ENCODE data around the gene CREB5.

CREB5 gene

DNA sequence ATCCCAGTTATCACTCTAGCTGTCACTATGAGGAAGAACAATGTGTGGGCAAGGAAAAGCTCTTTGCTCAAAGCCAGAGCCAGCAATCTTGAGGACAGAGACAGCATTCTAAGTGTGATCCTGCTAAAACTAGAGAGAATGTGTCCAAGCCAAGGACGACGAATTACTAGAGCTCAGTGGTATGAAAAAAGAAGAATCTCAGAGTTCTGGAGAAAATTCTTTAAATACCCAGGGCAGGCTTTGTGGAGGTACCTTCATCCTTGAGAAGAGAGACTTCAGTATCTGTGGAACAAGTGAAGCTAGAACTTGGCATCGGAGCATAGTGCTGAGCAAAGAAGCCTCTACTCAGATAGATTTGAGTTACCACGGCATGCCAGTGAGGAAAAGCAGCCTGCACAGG lies 336.0 kb downstream of the CREB5 start:
- H3K9me3 ChIP-seq (ENCODE audit: control insufficient read depth, insufficient read depth, low read length) = no peaks in the 10 kb centered on the region
- no peaks in the 10 kb centered on the region for H3K36me3 ChIP-seq (ENCODE audit: insufficient read depth, low read length)
- no peak overlapping the region for H3K9ac ChIP-seq (ENCODE audit: low read depth, low read length)
- peaks cover 15% of the 10 kb centered on the region for H3K4me1 ChIP-seq (ENCODE audit: insufficient read depth, low read length)

DNA sequence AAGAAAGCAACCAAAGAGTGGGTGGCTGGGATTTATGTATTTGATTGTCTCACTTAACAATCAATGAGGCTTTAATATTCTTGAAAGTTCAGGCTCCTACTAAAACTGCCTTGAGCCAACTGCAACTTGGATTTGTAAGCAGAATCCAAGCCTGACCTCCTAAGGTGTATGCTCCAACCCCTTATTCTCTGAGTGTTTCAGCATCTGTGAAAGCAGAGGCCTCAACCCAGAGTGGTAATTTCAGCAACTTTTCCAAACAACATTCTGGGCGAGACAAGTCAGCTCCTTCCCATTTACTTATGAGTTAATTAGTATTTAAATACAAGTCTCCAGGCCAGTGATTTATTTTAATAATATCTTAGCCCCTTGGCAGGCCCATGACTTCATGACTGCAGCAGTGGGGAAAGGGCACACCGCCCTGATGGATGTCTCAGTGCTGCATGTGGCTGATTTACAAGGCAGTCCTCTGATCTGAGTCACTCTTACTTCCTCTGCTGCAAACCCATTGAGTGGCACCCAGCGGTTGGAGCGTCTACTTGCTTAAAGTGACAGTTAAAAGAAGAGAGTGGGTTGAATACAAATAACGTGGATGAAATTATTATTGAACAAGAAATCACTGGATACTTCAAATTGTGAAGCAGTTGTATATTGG lies 336.7 kb downstream of the CREB5 start:
- Histone ChIP-seq H3K4me1 (ENCODE audit: insufficient read depth, low read length) (peaks cover 15% of the 10 kb centered on the region), H3K9ac (ENCODE audit: low read depth, low read length) (no peak overlapping the region), H3K9me3 (ENCODE audit: control insufficient read depth, insufficient read depth, low read length) (no peaks in the 10 kb centered on the region), H3K36me3 (ENCODE audit: insufficient read depth, low read length) (no peaks in the 10 kb centered on the region)

DNA sequence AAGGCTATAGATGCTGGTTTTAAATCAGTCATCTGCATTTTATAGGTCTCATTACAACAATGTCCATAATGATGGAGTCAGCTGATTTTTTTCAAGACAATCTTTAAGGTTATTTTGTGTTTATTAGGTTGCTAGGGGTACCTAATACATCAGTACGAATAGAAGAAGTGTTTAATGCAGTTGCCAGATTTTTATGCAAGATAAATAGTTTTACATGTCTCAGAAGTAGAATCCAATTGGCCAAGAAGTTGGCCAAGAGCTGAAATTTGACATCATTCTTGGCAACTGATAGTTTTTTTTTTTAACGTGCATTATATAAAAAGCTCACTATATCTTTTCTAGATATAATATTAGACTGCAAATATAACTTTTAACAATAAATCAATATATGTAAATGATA lies 337.3 kb downstream of the CREB5 start:
- Histone ChIP-seq H3K4me1 (ENCODE audit: insufficient read depth, low read length) (peaks cover 15% of the 10 kb centered on the region), H3K9me3 (ENCODE audit: control insufficient read depth, insufficient read depth, low read length) (no peaks in the 10 kb centered on the region), H3K9ac (ENCODE audit: low read depth, low read length) (no peak overlapping the region), H3K36me3 (ENCODE audit: insufficient read depth, low read length) (no peaks in the 10 kb centered on the region)

DNA sequence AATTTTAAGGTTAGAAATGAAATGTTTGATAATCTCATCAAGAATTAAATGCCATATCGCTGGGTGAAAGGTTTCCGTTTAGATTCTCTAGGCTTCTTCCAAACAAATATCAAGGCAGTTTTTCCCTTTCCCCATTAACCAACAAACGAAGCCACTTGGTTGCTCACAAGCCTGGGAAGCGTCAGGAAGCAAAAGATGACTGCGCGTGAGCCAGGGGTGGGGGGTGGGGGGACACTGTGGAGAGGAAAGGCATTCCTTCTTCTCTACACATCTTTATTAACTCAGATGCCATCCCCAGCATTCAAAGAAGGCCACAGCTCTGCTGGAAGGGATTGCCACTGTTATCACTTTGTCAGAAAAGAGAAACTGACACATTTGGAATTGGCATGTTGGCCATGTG lies 338.7 kb downstream of the CREB5 start:
- Histone ChIP-seq H3K36me3 (ENCODE audit: insufficient read depth, low read length) (no peaks in the 10 kb centered on the region), H3K4me1 (ENCODE audit: insufficient read depth, low read length) (peaks cover 8% of the 10 kb centered on the region), H3K9me3 (ENCODE audit: control insufficient read depth, insufficient read depth, low read length) (no peaks in the 10 kb centered on the region), H3K9ac (ENCODE audit: low read depth, low read length) (no peak overlapping the region)

DNA sequence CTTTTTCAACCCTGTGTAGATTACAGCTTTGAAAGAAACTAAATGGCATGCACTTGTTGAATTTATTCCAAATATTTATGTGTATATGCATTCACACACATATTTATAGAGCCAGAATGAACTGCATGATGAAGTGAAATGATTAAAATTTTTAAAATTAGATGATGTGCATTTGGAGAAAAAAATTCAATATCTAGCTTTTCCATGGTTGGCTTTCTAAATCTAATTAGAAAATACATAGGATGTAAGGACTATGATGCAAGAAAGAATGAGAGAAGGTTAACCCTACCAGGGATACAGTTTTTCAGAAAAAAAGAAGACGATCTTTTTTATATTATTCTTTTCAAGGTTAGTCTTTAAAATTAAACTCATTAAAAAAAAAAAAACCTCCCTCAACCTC lies 341.3 kb downstream of the CREB5 start:
- Histone ChIP-seq H3K9ac (ENCODE audit: low read depth, low read length) (no peak overlapping the region), H3K9me3 (ENCODE audit: control insufficient read depth, insufficient read depth, low read length) (no peaks in the 10 kb centered on the region), H3K4me1 (ENCODE audit: insufficient read depth, low read length) (peaks cover 7% of the 10 kb centered on the region), H3K36me3 (ENCODE audit: insufficient read depth, low read length) (no peaks in the 10 kb centered on the region; the same call in 1 of the 2 replicates)

DNA sequence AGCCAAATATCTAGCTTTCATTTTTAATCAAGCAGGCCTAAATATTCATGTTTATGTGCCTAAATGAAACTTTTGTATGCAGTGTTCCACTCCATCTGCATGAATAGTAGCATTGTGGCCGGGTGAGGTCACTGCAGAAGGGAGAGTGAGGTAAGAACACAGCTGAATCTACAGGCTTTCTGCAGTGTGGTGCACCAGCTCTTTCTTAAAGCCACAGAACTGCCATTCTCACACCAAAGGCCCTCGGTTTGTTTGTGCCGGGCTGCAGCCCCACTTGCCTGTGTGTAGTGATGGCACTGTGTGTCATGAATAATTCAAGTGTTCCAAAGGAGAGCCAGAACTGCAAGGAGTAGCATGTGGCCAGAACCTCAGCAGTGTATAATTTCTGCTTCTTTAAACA lies 341.7 kb downstream of the CREB5 start:
- Histone ChIP-seq H3K9me3 (ENCODE audit: control insufficient read depth, insufficient read depth, low read length) (no peaks in the 10 kb centered on the region), H3K36me3 (ENCODE audit: insufficient read depth, low read length) (no peaks in the 10 kb centered on the region; the same call in 1 of the 2 replicates), H3K4me1 (ENCODE audit: insufficient read depth, low read length) (peaks cover 10% of the 10 kb centered on the region)

DNA sequence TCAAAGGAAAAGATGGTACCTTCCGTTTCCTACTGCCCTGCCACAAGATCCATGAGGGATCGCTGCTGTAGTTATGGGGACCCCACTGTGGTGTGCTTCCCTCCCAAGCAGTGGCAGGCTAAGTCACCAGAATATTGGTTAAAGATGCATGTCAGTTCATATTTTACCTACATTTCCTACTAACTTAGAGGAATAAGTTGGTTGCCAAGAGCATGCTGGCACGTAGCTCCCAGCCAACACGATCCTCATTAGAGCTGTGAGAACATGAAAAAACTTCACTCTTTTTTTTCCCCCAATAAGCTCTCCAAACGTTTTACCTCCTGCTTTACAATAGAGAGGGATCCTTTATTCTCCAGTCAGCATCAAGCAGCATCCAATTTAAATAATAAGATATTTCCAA lies 342.1 kb downstream of the CREB5 start:
- Histone ChIP-seq H3K9me3 (ENCODE audit: control insufficient read depth, insufficient read depth, low read length) (no peaks in the 10 kb centered on the region), H3K9ac (ENCODE audit: low read depth, low read length) (no peak overlapping the region), H3K4me1 (ENCODE audit: insufficient read depth, low read length) (peaks cover 13% of the 10 kb centered on the region), H3K36me3 (ENCODE audit: insufficient read depth, low read length) (no peaks in the 10 kb centered on the region; the same call in 1 of the 2 replicates)

More for the DNA sequence above, 341.7 kb downstream of the CREB5 start:
- no peak overlapping the region for H3K9ac ChIP-seq (ENCODE audit: low read depth, low read length)

DNA sequence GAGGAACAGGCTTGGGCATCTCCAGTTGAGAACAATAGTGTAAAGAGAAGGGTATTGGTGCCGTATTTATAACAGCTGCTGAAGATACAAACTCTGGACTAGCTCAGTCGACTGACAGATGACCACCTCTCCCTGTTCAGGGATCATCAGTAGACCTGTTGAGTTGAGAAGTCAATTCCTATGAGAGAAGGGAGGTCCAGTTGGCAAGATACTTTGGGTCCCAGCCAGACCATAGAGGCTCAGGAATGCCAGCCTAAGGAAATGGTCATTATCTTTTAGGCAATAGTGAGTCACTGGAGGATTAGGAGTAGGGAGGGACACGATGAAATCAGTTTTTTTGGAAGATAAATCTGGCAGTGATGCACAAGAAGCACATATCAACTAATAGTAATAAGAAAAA lies 342.9 kb downstream of the CREB5 start:
- H3K9ac ChIP-seq (ENCODE audit: low read depth, low read length) = no peak overlapping the region
- H3K4me1 ChIP-seq (ENCODE audit: insufficient read depth, low read length) = peaks cover 18% of the 10 kb centered on the region
- H3K36me3 ChIP-seq (ENCODE audit: insufficient read depth, low read length) = no peaks in the 10 kb centered on the region; the same call in 1 of the 2 replicates
- no peaks in the 10 kb centered on the region for H3K9me3 ChIP-seq (ENCODE audit: control insufficient read depth, insufficient read depth, low read length)

DNA sequence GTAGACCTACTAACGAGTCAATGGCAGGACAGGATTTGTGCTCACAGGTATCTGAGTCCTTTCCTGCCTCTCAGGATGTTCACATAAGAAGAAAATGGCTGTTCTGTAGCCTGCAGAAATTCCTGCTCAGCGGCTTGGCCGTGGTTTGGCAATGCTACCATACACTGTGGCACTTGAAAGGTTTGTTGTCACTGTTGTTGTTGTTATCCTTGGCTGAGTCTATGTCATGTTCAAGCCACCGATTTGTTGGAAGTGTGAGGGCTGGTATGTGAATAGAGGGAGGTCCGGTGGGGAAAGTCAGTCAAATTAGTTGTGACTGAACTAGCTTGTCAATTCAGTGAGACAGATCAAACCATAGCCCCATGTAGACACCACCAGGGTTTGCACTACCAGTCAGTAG lies 345.9 kb downstream of the CREB5 start:
- Histone ChIP-seq H3K9me3 (ENCODE audit: control insufficient read depth, insufficient read depth, low read length) (no peaks in the 10 kb centered on the region), H3K36me3 (ENCODE audit: insufficient read depth, low read length) (no peaks in the 10 kb centered on the region; the same call in 1 of the 2 replicates), H3K4me1 (ENCODE audit: insufficient read depth, low read length) (peaks cover 11% of the 10 kb centered on the region; the same call in 1 of the 2 replicates), H3K9ac (ENCODE audit: low read depth, low read length) (no peak overlapping the region)

DNA sequence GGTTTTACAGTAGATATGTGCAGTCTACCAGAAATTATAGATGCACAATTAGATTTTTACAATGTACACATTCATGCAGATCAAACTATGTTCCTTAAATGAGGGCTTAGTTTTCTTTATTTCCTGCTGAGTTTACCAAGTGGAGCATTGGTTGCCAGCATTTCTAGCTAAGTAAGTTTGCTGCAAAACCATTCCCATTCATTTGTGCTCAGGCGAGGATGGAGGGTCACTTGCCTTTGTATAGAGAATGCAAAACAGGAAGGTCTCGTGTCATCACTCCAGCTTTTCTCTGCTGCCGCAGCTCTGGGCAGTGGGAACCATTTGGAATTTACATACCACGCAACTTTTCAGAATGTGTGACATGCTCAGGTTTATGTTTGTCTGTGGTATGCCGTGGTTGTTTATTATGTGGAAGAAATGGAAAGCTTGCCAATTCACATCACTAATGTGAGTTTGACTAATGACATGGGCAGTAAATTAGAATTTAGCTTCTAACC lies 347.2 kb downstream of the CREB5 start:
- H3K9me3 ChIP-seq (ENCODE audit: control insufficient read depth, insufficient read depth, low read length) = no peaks in the 10 kb centered on the region
- peaks cover 11% of the 10 kb centered on the region; the same call in 1 of the 2 replicates for H3K4me1 ChIP-seq (ENCODE audit: insufficient read depth, low read length)
- no peak overlapping the region for H3K9ac ChIP-seq (ENCODE audit: low read depth, low read length)
- no peaks in the 10 kb centered on the region; the same call in 1 of the 2 replicates for H3K36me3 ChIP-seq (ENCODE audit: insufficient read depth, low read length)

DNA sequence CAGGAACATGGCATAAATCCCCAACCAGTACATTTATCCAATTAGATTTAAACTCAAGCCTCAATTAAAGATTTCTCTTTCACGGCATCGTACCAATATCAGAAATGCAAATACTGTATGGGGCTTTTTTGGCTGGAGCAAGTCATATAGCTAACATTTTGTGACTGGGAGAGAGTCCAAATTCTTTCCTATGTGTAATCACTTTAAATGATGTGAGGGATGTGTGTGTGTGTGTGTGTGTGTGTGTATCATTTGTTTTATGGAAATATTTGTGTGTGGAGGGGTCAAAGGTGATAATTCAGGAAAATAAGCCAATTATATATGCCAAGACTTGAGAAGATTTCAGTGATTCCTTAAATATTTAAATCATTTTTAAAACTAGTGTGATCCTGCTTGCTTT lies 349.2 kb downstream of the CREB5 start:
- Histone ChIP-seq H3K9me3 (ENCODE audit: control insufficient read depth, insufficient read depth, low read length) (no peaks in the 10 kb centered on the region), H3K4me1 (ENCODE audit: insufficient read depth, low read length) (peaks cover 11% of the 10 kb centered on the region; the same call in 1 of the 2 replicates), H3K9ac (ENCODE audit: low read depth, low read length) (no peak overlapping the region), H3K36me3 (ENCODE audit: insufficient read depth, low read length) (no peaks in the 10 kb centered on the region; the same call in 1 of the 2 replicates)

DNA sequence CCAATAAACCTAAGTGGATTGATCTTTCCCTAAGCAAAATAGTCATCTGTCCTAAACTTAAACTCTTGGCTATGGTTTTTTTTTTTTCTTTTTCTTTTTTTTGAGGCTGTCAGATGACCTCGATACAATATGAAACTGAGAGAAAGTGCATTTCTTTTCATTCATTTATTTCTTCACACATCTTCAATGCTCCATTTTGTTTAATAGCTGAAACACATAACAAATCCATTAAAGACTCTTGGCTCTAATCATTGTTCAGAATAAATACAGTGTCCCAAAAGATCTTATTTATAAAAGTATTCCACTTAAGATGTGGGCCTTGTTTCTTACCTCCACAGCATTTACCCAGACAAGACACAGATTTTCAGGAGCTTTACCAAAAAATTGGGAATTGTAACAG lies 350.3 kb downstream of the CREB5 start:
- H3K4me1 ChIP-seq (ENCODE audit: insufficient read depth, low read length) = peaks cover 11% of the 10 kb centered on the region; the same call in 1 of the 2 replicates
- no peaks in the 10 kb centered on the region for H3K36me3 ChIP-seq (ENCODE audit: insufficient read depth, low read length)
- no peak overlapping the region for H3K9ac ChIP-seq (ENCODE audit: low read depth, low read length)
- H3K9me3 ChIP-seq (ENCODE audit: control insufficient read depth, insufficient read depth, low read length) = no peaks in the 10 kb centered on the region

DNA sequence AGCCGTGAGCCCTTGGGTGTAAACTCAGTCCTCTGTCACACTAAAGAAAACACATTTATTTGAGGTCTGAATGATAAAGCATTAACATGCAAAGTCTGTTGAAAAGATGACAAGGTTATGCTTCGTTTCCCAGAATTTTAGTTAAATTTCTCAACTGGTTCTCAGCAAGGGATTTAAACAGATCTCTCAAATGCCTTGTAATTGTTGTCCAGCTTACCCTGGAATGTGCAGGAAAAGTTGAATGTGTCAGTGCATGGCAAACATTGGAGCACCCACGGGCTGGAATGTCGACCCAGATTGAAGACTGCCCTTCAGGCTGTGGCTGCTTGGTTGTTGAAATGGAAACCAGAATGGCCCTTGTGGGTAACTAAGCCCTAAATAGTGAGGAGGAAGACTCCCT lies 354.0 kb downstream of the CREB5 start:
- Histone ChIP-seq H3K36me3 (ENCODE audit: insufficient read depth, low read length) (no peaks in the 10 kb centered on the region), H3K9ac (ENCODE audit: low read depth, low read length) (no peak overlapping the region), H3K9me3 (ENCODE audit: control insufficient read depth, insufficient read depth, low read length) (no peaks in the 10 kb centered on the region), H3K4me1 (ENCODE audit: insufficient read depth, low read length) (no peaks in the 10 kb centered on the region)

DNA sequence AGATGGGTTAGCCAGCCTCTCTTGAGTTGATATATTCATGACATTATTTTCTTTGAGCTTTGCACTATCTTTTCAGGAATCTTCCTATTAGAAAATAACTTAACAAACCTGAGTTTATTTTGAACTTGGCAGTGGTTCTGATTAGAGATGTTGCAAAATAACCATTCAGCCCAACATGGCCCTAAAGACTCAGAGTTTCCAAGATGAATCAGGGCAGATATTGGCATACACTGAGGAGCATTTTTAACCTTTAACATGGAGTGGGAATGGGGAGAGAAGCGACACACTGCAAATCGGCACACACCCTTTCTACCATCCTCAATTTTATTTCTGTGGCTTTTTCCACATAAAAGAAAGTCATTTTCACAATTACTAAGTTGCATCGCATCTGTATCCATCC lies 355.0 kb downstream of the CREB5 start:
- Histone ChIP-seq H3K36me3 (ENCODE audit: insufficient read depth, low read length) (no peaks in the 10 kb centered on the region), H3K4me1 (ENCODE audit: insufficient read depth, low read length) (no peaks in the 10 kb centered on the region), H3K9ac (ENCODE audit: low read depth, low read length) (no peak overlapping the region), H3K9me3 (ENCODE audit: control insufficient read depth, insufficient read depth, low read length) (no peaks in the 10 kb centered on the region)

DNA sequence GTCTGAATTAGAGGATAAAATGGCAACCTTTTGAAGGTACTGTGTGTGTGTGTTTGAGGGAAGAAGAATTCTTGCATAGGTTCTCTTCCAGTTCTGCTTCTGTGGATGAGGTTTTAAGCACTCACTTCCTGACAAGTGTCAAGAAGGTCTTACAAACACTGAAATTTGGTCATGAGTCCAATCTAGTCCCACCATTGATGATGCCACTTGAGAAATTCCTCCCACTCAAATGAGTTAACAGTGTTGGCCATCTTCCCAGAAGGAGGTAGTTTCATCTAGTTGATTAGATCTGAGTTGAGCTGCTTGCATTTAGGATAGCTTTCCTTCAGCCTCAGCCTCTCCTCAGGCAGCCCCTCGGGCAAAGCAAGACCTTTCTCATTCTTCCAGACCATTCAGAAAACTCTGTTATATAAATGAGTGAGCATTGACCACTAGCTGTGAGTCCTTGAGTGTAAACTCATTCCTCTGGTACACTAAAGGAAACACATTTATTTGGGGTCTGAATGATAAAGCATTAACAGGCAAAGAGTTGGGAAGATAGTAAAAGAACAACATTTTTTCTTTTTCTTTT lies 356.3 kb downstream of the CREB5 start:
- H3K36me3 ChIP-seq (ENCODE audit: insufficient read depth, low read length) = no peaks in the 10 kb centered on the region

More for the DNA sequence above, 356.3 kb downstream of the CREB5 start:
- Histone ChIP-seq H3K4me1 (ENCODE audit: insufficient read depth, low read length) (no peaks in the 10 kb centered on the region), H3K9ac (ENCODE audit: low read depth, low read length) (no peak overlapping the region), H3K9me3 (ENCODE audit: control insufficient read depth, insufficient read depth, low read length) (no peaks in the 10 kb centered on the region)
